ENCODE data around the gene QDPR.

DNA sequence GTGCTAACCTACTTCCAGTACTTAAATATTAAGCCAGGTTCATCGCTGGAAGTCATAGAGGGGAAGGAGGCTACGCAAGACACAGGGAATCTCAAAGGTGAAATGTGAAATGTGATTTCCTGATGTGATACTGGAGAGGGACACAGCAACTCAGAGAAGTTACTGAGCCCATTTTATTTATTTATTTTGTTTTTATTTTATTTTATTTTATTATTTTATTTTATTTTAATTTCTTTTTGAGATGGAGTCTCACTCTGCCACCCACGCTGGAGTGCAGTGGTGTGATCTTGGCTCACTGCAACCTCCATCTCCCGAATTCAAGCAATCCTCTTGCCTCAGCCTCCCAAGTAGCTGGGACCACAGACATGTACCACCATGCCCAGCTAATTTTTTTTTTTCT is 22.8 kb upstream of the QDPR start:
- TF ChIP-seq RBBP5 (conservative IDR thresholded peaks at IDR 0.05): no peak
- TF ChIP-seq SP1 (IDR thresholded peaks at IDR 0.05; ENCODE audit: low read depth, low read length): no peak
